Heart left ventricle (tissue), 13 donors: Measurements from ENCODE around the gene APOL4.

ENCODE experiments used
- CTCF ChIP-seq, 12 donors: fragments of 200-600 bp; sonication (generic) in 4 of 12; IDR thresholded peaks; one replicate each; pipeline versions ENCODE4 v1.5.0 to v1.8.0; 2018 to 2022; ENCODE audit warnings: antibody characterized with exemption in 12 of 12, mild to moderate bottlenecking in 5 of 12
- POLR2A ChIP-seq, 2 donors: fragments of 450-650 bp; IDR thresholded peaks; one replicate each; pipeline ENCODE4 v1.6.1; 2017; ENCODE audit warnings: antibody characterized with exemption in 2 of 2, mild to moderate bottlenecking in 2 of 2, moderate library complexity in 2 of 2
- donor health status: ischemic (EF 13 %, LVEDD 7.1; RV severe dilation, severe dysfunction).
- donor health status: DM: no; HTN: yes; CAD: no.
- donor health status: DM: no; HTN: no; CAD: no.
- donor health status: ischemic (EF 25% LVEDD 6.9; RV normal size, moderate dysfunction).
- donor health status: ischemic (EF 25% LVEDD 5.7; RV mildly dilated, moderate dysfunction).
- donor health status: ischemic (EF 35%, LVEDD 5.7; RV mildly dilated, moderate dysfunction).
- donor health status: nonischemic (EF 11% LVEDD 7.7; RV severe dilation, severe dysfunction).
- donor health status: DM: yes; HTN: yes; CAD: no.
- donor health status: PGD.
- donor health status: ischemic (EF 29% LVEDD 5.4; RV normal size, mild dysfunction).
- donor health status: nonischemic (EF 23%, LVEDD 6.1; RV moderate dilation, normal function).

- TF ChIP-seq POLR2A (IDR thresholded peaks at IDR 0.05) (no peak), CTCF (IDR thresholded peaks at IDR 0.05) (no peak)
Measured at GRCh38 chr22:36238373-36239149, 37.0 kb upstream of the APOL4 start.
